HEK293 (cell line): ENCODE measurements around the gene ERBB4.

Experiments
- CTCF ChIA-PET: fragments of 350-600 bp; formaldehyde crosslinking; extraction: SDS; loops from one replicate; lab custom pipeline; 2021; ENCODE audit warnings: antibody characterized with exemption; lab: Yijun Ruan, JAX
- POLR2A ChIA-PET: fragments of 300-600 bp; formaldehyde crosslinking; extraction: SDS; loops from one replicate; lab custom pipeline; 2020; ENCODE audit warnings: antibody characterized with exemption, inconsistent platforms; lab: Yijun Ruan, JAX
- H3K27ac ChIP-seq: fragments of 200-500 bp; sonication (Bioruptor generic); 2 replicates; pipeline ENCODE4 v1.5.1; 2014; ENCODE audit warnings: low read depth, low read length, control low read depth, inconsistent platforms; ENCODE audit errors: extremely low read depth
- H3K36me3 ChIP-seq, 2 experiments: fragments of 200-500 bp in 1 of 2; sonication (Bioruptor generic) in 1 of 2; 1 replicate in 1 of 2; 2 replicates in 1 of 2; pipeline ENCODE4 v1.5.1; 2014 to 2017; ENCODE audit warnings: inconsistent platforms in 2 of 2, low read length in 2 of 2; ENCODE audit not compliant: control insufficient read depth in 2 of 2, insufficient read depth in 1 of 2
- H3K4me1 ChIP-seq: fragments of 200-500 bp; sonication (Bioruptor generic); 2 replicates; pipeline ENCODE4 v1.5.1; 2014; ENCODE audit warnings: mild to moderate bottlenecking, low read length, inconsistent platforms; ENCODE audit not compliant: control insufficient read depth, insufficient read depth
- H3K4me3 ChIP-seq: 2 replicates; pipeline ENCODE4 v1.5.1; 2011; ENCODE audit warnings: low read depth, mild to moderate bottlenecking, control low read depth, low read length, moderate library complexity
- H3K9me3 ChIP-seq: fragments of 200-500 bp; sonication (Bioruptor generic); 2 replicates; pipeline ENCODE4 v1.5.1; 2014; ENCODE audit warnings: low read depth, low read length, inconsistent platforms; ENCODE audit not compliant: control insufficient read depth, insufficient read depth
- KLF9 ChIP-seq: fragments of 450-650 bp; formaldehyde crosslinking; IDR thresholded peaks from 2 replicates; pipeline ENCODE4 v1.5.1; 2016; ENCODE audit warnings: missing biosample characterization, missing genetic modification characterization, low read depth
- SCRT1 ChIP-seq: fragments of 450-650 bp; formaldehyde crosslinking; IDR thresholded peaks from 2 replicates; pipeline ENCODE4 v1.5.1; 2016; ENCODE audit warnings: missing biosample characterization, missing genetic modification characterization, borderline replicate concordance
- ZBTB21 ChIP-seq: fragments of 450-650 bp; formaldehyde crosslinking; IDR thresholded peaks from 2 replicates; pipeline ENCODE4 v1.5.1; 2017; ENCODE audit warnings: missing biosample characterization, missing genetic modification characterization
- ZNF112 ChIP-seq: fragments of 450-650 bp; formaldehyde crosslinking; IDR thresholded peaks from 2 replicates; pipeline ENCODE4 v1.5.0; 2017; ENCODE audit warnings: missing biosample characterization, missing genetic modification characterization
- ZNF121 ChIP-seq: fragments of 450-650 bp; formaldehyde crosslinking; IDR thresholded peaks from 2 replicates; pipeline ENCODE4 v1.5.1; 2016; ENCODE audit warnings: missing biosample characterization, missing genetic modification characterization
- ZNF155 ChIP-seq: fragments of 450-650 bp; formaldehyde crosslinking; IDR thresholded peaks from 2 replicates; pipeline ENCODE4 v1.5.1; 2016; ENCODE audit warnings: missing biosample characterization, missing genetic modification characterization
- ZNF184 ChIP-seq: fragments of 450-650 bp; IDR thresholded peaks from 2 replicates; pipeline ENCODE4 v1.5.1; 2018; ENCODE audit warnings: missing biosample characterization, mild to moderate bottlenecking, missing genetic modification characterization
- ZNF223 ChIP-seq: fragments of 450-650 bp; formaldehyde crosslinking; IDR thresholded peaks from 2 replicates; pipeline ENCODE4 v1.5.1; 2016; ENCODE audit warnings: missing biosample characterization, missing genetic modification characterization
- ZNF239 ChIP-seq: fragments of 450-650 bp; formaldehyde crosslinking; IDR thresholded peaks from 2 replicates; pipeline ENCODE4 v1.5.1; 2016; ENCODE audit warnings: missing biosample characterization, missing genetic modification characterization
- ZNF24 ChIP-seq: fragments of 450-650 bp; formaldehyde crosslinking; IDR thresholded peaks from 2 replicates; pipeline ENCODE4 v1.5.1; 2016; ENCODE audit warnings: missing biosample characterization, missing genetic modification characterization
- ZNF266 ChIP-seq: fragments of 450-650 bp; formaldehyde crosslinking; IDR thresholded peaks from 2 replicates; pipeline ENCODE4 v1.5.1; 2016; ENCODE audit warnings: missing biosample characterization, missing genetic modification characterization, low read depth
- ZNF350 ChIP-seq: fragments of 450-650 bp; formaldehyde crosslinking; IDR thresholded peaks from 2 replicates; pipeline ENCODE4 v1.5.0; 2017; ENCODE audit warnings: missing biosample characterization, mild to moderate bottlenecking, missing genetic modification characterization
- ZNF391 ChIP-seq: fragments of 450-650 bp; formaldehyde crosslinking; IDR thresholded peaks from 2 replicates; pipeline ENCODE4 v1.5.1; 2016; ENCODE audit warnings: low read depth, missing biosample characterization, missing genetic modification characterization, borderline replicate concordance
- ZNF426 ChIP-seq: fragments of 450-650 bp; formaldehyde crosslinking; IDR thresholded peaks from 2 replicates; pipeline ENCODE4 v1.5.1; 2017; ENCODE audit warnings: missing biosample characterization, missing genetic modification characterization, mild to moderate bottlenecking, inconsistent platforms, moderate library complexity
- ZNF501 ChIP-seq: fragments of 450-650 bp; formaldehyde crosslinking; IDR thresholded peaks from 2 replicates; pipeline ENCODE4 v1.5.1; 2016; ENCODE audit warnings: missing biosample characterization, missing genetic modification characterization
- ZNF548 ChIP-seq: fragments of 450-650 bp; formaldehyde crosslinking; IDR thresholded peaks from 2 replicates; pipeline ENCODE4 v1.5.1; 2016; ENCODE audit warnings: missing biosample characterization, missing genetic modification characterization
- ZNF596 ChIP-seq: fragments of 450-650 bp; IDR thresholded peaks from 2 replicates; pipeline ENCODE4 v1.5.0; 2018; ENCODE audit warnings: missing biosample characterization, mild to moderate bottlenecking, missing genetic modification characterization, moderate library complexity
- ZNF626 ChIP-seq: fragments of 450-650 bp; sonication (Bioruptor Pico); formaldehyde crosslinking; IDR thresholded peaks from 2 replicates; pipeline ENCODE4 v1.5.1; 2018; ENCODE audit warnings: missing biosample characterization, missing genetic modification characterization, inconsistent platforms
- ZNF664 ChIP-seq: fragments of 450-650 bp; formaldehyde crosslinking; IDR thresholded peaks from 2 replicates; pipeline ENCODE4 v1.5.1; 2016; ENCODE audit warnings: missing biosample characterization, missing genetic modification characterization
- ZNF707 ChIP-seq: fragments of 450-650 bp; formaldehyde crosslinking; IDR thresholded peaks from 2 replicates; pipeline ENCODE4 v1.5.1; 2016; ENCODE audit warnings: missing biosample characterization, missing genetic modification characterization
- ZNF768 ChIP-seq: fragments of 450-650 bp; formaldehyde crosslinking; IDR thresholded peaks from 2 replicates; pipeline ENCODE4 v1.5.1; 2018; ENCODE audit warnings: missing biosample characterization, mild to moderate bottlenecking, missing genetic modification characterization
- TF ChIP-seq, protein P1 (sequence below): fragments of 450-650 bp; IDR thresholded peaks from 2 replicates; pipeline ENCODE4 v1.5.1; 2018; ENCODE audit warnings: missing biosample characterization, mild to moderate bottlenecking, missing genetic modification characterization
- TF ChIP-seq, protein P2 (sequence below): IDR thresholded peaks from 2 replicates; pipeline ENCODE4 v1.6.1; 2011; ENCODE audit warnings: mild to moderate bottlenecking, low read depth, low read length, borderline replicate concordance
- TF ChIP-seq, protein P3 (sequence below): fragments of 450-650 bp; formaldehyde crosslinking; IDR thresholded peaks from 2 replicates; pipeline ENCODE4 v1.5.1; 2016; ENCODE audit warnings: missing biosample characterization, missing genetic modification characterization

ERBB4 gene

DNA sequence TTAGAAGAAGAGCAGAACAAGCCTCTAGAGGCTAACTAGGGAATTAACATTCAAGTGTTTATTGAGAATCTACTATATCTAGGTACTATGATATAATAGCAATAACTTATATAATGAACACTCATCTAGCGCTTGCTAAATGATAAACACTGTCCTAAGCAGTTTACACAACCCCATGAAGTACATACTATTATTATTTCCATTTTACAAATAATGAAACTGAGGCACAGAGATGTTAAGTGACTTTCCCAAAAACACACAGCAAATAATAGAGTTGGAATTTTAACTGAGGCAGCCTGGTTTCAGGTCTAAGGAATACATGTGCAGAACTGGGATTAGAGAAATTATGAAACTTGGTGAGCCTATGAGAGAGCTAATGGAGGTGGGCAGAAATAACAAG is 1088.8 kb downstream of the ERBB4 start:
- H3K36me3 ChIP-seq: no peaks in the 10 kb centered on the region
- H3K4me3 ChIP-seq: no peak overlapping the region
- no peaks in the 10 kb centered on the region for H3K9me3 ChIP-seq
- ChIA-PET CTCF (interaction anchor here (0.9 kb wide), 1 partner anchor 9 kb away, joined by 4 read pairs; no protein-coding TSS in a partner anchor), POLR2A (no interaction called here)
- H3K27ac ChIP-seq: no peak overlapping the region
- TF ChIP-seq ZNF350 (tag by site-specific recombination): no peak
- TF ChIP-seq ZNF223 (tag by site-specific recombination): no peak
- TF ChIP-seq, protein P1, sequence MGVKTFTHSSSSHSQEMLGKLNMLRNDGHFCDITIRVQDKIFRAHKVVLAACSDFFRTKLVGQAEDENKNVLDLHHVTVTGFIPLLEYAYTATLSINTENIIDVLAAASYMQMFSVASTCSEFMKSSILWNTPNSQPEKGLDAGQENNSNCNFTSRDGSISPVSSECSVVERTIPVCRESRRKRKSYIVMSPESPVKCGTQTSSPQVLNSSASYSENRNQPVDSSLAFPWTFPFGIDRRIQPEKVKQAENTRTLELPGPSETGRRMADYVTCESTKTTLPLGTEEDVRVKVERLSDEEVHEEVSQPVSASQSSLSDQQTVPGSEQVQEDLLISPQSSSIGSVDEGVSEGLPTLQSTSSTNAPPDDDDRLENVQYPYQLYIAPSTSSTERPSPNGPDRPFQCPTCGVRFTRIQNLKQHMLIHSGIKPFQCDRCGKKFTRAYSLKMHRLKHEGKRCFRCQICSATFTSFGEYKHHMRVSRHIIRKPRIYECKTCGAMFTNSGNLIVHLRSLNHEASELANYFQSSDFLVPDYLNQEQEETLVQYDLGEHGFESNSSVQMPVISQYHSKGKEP (tag by site-specific recombination): no peak
- TF ChIP-seq, protein P2, sequence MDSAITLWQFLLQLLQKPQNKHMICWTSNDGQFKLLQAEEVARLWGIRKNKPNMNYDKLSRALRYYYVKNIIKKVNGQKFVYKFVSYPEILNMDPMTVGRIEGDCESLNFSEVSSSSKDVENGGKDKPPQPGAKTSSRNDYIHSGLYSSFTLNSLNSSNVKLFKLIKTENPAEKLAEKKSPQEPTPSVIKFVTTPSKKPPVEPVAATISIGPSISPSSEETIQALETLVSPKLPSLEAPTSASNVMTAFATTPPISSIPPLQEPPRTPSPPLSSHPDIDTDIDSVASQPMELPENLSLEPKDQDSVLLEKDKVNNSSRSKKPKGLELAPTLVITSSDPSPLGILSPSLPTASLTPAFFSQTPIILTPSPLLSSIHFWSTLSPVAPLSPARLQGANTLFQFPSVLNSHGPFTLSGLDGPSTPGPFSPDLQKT: no peak
- TF ChIP-seq ZNF768 (tag by site-specific recombination): no peak
- TF ChIP-seq, protein P3, sequence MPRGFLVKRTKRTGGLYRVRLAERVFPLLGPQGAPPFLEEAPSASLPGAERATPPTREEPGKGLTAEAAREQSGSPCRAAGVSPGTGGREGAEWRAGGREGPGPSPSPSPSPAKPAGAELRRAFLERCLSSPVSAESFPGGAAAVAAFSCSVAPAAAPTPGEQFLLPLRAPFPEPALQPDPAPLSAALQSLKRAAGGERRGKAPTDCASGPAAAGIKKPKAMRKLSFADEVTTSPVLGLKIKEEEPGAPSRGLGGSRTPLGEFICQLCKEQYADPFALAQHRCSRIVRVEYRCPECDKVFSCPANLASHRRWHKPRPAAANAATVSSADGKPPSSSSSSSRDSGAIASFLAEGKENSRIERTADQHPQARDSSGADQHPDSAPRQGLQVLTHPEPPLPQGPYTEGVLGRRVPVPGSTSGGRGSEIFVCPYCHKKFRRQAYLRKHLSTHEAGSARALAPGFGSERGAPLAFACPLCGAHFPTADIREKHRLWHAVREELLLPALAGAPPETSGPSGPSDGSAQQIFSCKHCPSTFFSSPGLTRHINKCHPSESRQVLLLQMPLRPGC (tag by site-specific recombination): no peak
- TF ChIP-seq ZNF664: 0 out of 2 replicates have a peak, but pooled peaks have one; percentile 31
- TF ChIP-seq ZNF155 (tag by site-specific recombination): no peak
- TF ChIP-seq, all 188 proteins: peak for 1
- no peaks in the 10 kb centered on the region for H3K4me1 ChIP-seq

DNA sequence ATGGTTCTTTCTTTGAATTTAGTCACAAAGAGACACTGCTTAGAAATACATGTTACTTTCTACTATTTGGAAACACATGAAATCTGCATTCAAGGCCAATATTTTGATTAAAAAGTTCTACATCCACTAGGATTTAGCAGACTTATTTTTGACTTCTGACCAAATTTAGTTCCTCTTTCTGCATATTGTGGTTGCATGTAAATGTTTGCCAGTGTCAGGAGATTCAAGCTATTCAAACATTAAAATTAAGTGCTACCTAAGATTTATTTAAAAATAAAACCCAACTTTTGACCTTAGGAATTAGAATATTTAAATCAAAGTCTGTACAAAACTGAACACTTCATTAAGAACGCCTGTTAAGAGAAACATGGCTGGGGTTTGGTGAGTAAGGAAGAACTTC is 1091.1 kb downstream of the ERBB4 start:
- no peak for TF ChIP-seq ZNF266
- no peak for TF ChIP-seq ZNF501 (tag by site-specific recombination)
- no peak for TF ChIP-seq ZNF121 (tag by site-specific recombination)
- no peak for TF ChIP-seq ZNF426
- TF ChIP-seq ZNF239: no peak
- no peak for TF ChIP-seq KLF9 (tag by site-specific recombination)
- no peak for TF ChIP-seq ZNF707 (tag by site-specific recombination)
- TF ChIP-seq ZNF184: no peak

DNA sequence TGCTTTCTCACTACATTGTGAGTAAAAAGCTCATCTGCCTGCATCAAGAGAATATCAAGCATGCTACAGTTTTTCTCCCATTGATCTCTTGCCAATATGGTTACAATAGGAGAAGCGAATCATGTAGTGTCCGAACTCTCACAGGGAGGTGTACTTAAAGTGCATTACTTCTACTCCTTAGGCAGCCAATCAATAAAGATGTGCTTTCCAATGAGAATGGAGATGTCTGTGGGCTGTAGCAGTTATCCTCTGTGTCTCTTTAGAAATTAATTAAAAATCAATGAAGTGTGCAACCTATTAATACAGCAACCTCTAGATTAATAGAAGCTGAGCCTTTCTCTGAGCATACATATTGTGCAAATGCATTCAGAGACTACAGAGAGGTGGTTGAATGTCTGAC is 1098.5 kb downstream of the ERBB4 start:
- Histone ChIP-seq H3K4me3 (no peak overlapping the region), H3K9me3 (no peaks in the 10 kb centered on the region), H3K4me1 (no peaks in the 10 kb centered on the region), H3K36me3 (no peaks in the 10 kb centered on the region), H3K27ac (no peak overlapping the region)
- POLR2A ChIA-PET: no interaction called here
- TF ChIP-seq ZNF24 (no peak), ZNF548 (tag by site-specific recombination) (no peak), ZNF626 (tag by site-specific recombination) (no peak), ZNF596 (tag by site-specific recombination) (no peak), ZNF112 (tag by site-specific recombination) (no peak), ZNF391 (tag by site-specific recombination) (no peak), ZBTB21 (tag by site-specific recombination) (no peak), SCRT1 (tag by site-specific recombination) (no peak)
- CTCF ChIA-PET: interaction anchor here (1.6 kb wide), 1 partner anchor 15 kb away, joined by 5 read pairs; no protein-coding TSS in a partner anchor

More for the DNA sequence above, 1091.1 kb downstream of the ERBB4 start:
- Histone ChIP-seq H3K27ac (no peak overlapping the region), H3K9me3 (no peaks in the 10 kb centered on the region), H3K4me3 (no peak overlapping the region), H3K4me1 (no peaks in the 10 kb centered on the region), H3K36me3 (no peaks in the 10 kb centered on the region)
- ChIA-PET CTCF (interaction anchor here (2.3 kb wide), 1 partner anchor 8 kb away, joined by 10 read pairs; no protein-coding TSS in a partner anchor), POLR2A (no interaction called here)
